ENCODE data around the gene SLC17A7. TPM values are rescaled to one million over a fixed set of nuclear protein-coding genes. Genes with fewer than 3 reads are reported as not detected.
A peak's percentile ranks its signal among the peaks of the same experiment; 100 is the strongest.

The SLC17A7 gene
- total RNA-seq, 1 donor from 2014 or later = 0.99 TPM

GRCh38 chr19:49472936-49473335, 31.6 kb upstream of the SLC17A7 start:
- DNase-seq = no peak
- Histone ChIP-seq H3K9me3 (replicated peaks) (no peaks in the 10 kb centered on the region), H3K27ac (replicated peaks) (peak overlapping the region; percentile 91), H3K4me1 (peaks cover 41% of the 10 kb centered on the region), H3K27me3 (ENCODE audit: low read depth) (no peaks in the 10 kb centered on the region), H3K4me3 (no peak overlapping the region), H3K36me3 (no peaks in the 10 kb centered on the region)
- TF ChIP-seq, protein P1, sequence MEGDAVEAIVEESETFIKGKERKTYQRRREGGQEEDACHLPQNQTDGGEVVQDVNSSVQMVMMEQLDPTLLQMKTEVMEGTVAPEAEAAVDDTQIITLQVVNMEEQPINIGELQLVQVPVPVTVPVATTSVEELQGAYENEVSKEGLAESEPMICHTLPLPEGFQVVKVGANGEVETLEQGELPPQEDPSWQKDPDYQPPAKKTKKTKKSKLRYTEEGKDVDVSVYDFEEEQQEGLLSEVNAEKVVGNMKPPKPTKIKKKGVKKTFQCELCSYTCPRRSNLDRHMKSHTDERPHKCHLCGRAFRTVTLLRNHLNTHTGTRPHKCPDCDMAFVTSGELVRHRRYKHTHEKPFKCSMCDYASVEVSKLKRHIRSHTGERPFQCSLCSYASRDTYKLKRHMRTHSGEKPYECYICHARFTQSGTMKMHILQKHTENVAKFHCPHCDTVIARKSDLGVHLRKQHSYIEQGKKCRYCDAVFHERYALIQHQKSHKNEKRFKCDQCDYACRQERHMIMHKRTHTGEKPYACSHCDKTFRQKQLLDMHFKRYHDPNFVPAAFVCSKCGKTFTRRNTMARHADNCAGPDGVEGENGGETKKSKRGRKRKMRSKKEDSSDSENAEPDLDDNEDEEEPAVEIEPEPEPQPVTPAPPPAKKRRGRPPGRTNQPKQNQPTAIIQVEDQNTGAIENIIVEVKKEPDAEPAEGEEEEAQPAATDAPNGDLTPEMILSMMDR (IDR thresholded peaks at IDR 0.05; ENCODE audit: borderline replicate concordance) = no peak
- intact Hi-C loops (cut with micrococcal nuclease) = no loop called here

- TF ChIP-seq, protein P1 (IDR thresholded peaks at IDR 0.05; ENCODE audit: borderline replicate concordance) = no peak
- intact Hi-C loops (cut with micrococcal nuclease) = no loop called here
- no peaks in the 10 kb centered on the region for H3K9me3 ChIP-seq (replicated peaks)
- no peaks in the 10 kb centered on the region for H3K27me3 ChIP-seq (ENCODE audit: low read depth)
- H3K27ac ChIP-seq (replicated peaks) = peak overlapping the region; percentile 88
- no peak for DNase-seq
- H3K36me3 ChIP-seq = peaks cover 9% of the 10 kb centered on the region
- peaks cover 41% of the 10 kb centered on the region for H3K4me1 ChIP-seq
- H3K4me3 ChIP-seq = no peak overlapping the region
These were observed 29.3 kb upstream of the SLC17A7 start for GRCh38 chr19:49470615-49470978.

- no peak for DNase-seq
- TF ChIP-seq, protein P1 (IDR thresholded peaks at IDR 0.05; ENCODE audit: borderline replicate concordance) = peak; percentile 18
- no peaks in the 10 kb centered on the region for H3K9me3 ChIP-seq (replicated peaks)
- H3K27me3 ChIP-seq (ENCODE audit: low read depth) = no peaks in the 10 kb centered on the region
- H3K4me1 ChIP-seq = peaks cover 41% of the 10 kb centered on the region
- no peak overlapping the region for H3K4me3 ChIP-seq
- peaks cover 15% of the 10 kb centered on the region for H3K36me3 ChIP-seq
- peak overlapping the region; percentile 88 for H3K27ac ChIP-seq (replicated peaks)
- intact Hi-C loops (cut with micrococcal nuclease) = no loop called here
These were observed 28.7 kb upstream of the SLC17A7 start for GRCh38 chr19:49469828-49470614.

DNA sequence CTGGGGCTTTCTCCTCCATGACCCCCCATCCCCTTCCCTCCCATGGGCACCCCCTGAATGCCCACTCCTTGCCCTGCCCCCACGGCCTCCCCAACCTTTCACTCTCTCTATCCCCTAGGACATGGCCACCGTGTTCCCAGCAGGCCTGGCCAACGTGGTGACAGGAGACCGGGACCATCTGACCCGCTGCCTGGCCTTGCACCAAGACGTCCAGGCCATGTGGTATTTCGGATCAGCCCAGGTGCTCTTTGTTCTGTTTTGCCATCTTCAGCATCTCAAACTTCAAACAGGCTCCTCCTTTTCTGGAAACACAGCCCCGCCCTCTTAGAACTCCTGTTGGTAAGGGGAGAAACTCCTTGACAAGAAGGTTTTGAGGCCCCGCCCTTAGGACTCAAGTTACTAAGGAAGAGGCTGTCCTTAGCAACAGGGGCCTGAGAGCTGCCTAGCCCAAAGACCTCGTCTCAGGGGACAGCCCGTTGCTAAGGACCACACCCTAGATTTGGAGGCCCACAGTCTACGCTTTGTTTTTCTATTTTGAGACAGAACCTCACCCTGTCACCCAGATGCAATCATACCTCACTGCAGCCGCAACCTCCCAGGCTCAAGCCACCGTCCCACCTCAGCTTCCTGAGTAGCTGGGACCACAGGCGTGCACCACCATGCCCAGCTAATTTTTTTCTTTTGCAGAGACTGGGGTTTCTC, 27.6 kb upstream of the SLC17A7 start:
- intact Hi-C loops (cut with micrococcal nuclease) = no loop called here
- H3K27ac ChIP-seq (replicated peaks) = peak overlapping the region; percentile 88
- H3K4me3 ChIP-seq = no peak overlapping the region
- TF ChIP-seq, protein P1 (IDR thresholded peaks at IDR 0.05; ENCODE audit: borderline replicate concordance) = no peak
- H3K9me3 ChIP-seq (replicated peaks) = no peaks in the 10 kb centered on the region
- peak; percentile 80 for DNase-seq
- peaks cover 33% of the 10 kb centered on the region for H3K4me1 ChIP-seq
- H3K27me3 ChIP-seq (ENCODE audit: low read depth) = no peaks in the 10 kb centered on the region
- peaks cover 22% of the 10 kb centered on the region for H3K36me3 ChIP-seq

DNA sequence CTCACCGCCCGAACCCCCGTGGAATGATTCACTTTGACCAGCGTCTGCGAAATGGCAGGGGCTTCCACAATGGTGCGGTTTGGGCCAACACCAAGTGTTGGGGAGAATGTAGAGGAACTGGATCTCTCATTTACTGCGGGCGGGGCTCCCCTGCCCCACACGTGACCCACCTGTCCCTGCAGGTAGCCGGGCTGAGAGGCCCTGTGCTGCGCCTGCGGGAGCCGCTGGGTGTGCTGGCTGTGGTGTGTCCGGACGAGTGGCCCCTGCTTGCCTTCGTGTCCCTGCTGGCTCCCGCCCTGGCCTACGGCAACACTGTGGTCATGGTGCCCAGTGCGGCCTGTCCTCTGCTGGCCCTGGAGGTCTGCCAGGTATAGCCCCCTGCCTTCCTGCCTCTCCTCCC, 26.9 kb upstream of the SLC17A7 start:
- TF ChIP-seq, protein P1 (IDR thresholded peaks at IDR 0.05; ENCODE audit: borderline replicate concordance) = no peak

More for the DNA sequence above, 26.9 kb upstream of the SLC17A7 start:
- DNase-seq = no peak
- Histone ChIP-seq H3K4me1 (peaks cover 26% of the 10 kb centered on the region), H3K4me3 (no peak overlapping the region), H3K36me3 (peaks cover 22% of the 10 kb centered on the region), H3K27ac (replicated peaks) (peak overlapping the region; percentile 88), H3K9me3 (replicated peaks) (no peaks in the 10 kb centered on the region), H3K27me3 (ENCODE audit: low read depth) (no peaks in the 10 kb centered on the region)
- intact Hi-C loops (cut with micrococcal nuclease) = no loop called here

All from left ventricle myocardium inferior (tissue), 1 donor.